A375 (cell line): ENCODE data around the gene GABBR1. TPM values are rescaled to one million over a fixed set of nuclear protein-coding genes. Genes with fewer than 3 reads are reported as not detected.

Experiments used
- small RNA-seq: library from RNA; depleted of rRNA; stranded (forward); fragments of <200 nt; gene quantifications from one replicate; pipeline ENCODE3, GENCODE V24; 2014
- total RNA-seq: library from RNA; depleted of rRNA; stranded (reverse); fragments of >200 nt; shearing (Covaris generic); gene quantifications from 2 replicates; pipeline ENCODE4 v1.2.3, GENCODE V29; 2014; rRNA removed

The GABBR1 gene
- total RNA-seq: 13.4 and 17.6 TPM in 2 replicates

GRCh38 chr6:29632789-29633533, at the start of gene GABBR1:
Gene GABBR1 (minus strand): TSS chr6:29633183. CDS start chr6:29632385, 798 bp downstream.

DNA sequence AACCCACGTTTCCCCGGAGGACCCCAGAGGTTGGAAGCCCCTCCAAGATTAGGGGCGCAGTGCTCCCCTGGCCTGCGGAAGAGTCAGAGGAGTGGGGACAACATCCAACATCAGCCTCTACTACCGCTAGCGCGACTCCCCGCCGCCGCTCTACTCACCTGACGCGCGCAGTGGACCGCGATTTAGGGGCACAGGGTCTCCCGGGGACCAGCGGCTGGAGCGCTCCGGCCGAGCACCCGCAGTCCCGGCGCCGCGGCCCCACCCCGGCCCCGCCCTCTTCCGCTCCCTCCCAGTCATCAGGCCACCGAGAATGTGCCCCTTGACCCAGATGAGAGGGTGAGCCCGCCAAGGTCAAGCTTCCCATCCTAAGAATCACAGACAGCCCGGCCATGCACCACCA, 47.9 kb upstream of the GABBR1 start, which contains the start of gene ZFP57:
Gene ZFP57 (minus strand): TSS at position 249 of the 400 bp plus-strand sequence. CDS start 4,149 bp downstream, outside the sequence.

DNA sequence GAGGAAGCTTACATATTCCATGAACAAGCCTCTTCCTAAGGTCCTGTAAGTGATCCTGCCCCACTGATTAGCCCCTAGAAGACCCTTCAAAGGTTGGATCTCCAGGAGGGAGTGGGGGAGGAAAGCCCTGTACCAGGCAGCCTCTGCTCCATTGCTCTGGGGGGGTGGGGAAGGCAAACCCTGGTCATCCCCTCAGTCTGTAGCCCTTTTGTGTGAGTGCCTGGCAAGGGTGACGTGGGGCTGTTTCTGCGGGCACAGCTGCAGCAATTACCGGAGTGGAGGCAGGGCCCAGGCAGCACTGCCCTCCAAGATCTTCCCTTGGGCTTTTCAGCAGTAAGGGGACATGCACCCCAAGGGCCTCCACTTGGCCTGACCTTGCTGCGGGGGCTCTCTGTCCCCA, 23.8 kb upstream of the GABBR1 start, which contains the start of gene MOG:
Gene MOG (plus strand): TSS at position 295 of the 400 bp plus-strand sequence. CDS start 118 bp downstream, outside the sequence.

GRCh38 chr6:29584821-29585220, 48.2 kb downstream of the GABBR1 start, which contains the start of gene OR2H2:
Gene OR2H2 (plus strand): TSS chr6:29585121. CDS start chr6:29587945, 2,824 bp downstream.

DNA sequence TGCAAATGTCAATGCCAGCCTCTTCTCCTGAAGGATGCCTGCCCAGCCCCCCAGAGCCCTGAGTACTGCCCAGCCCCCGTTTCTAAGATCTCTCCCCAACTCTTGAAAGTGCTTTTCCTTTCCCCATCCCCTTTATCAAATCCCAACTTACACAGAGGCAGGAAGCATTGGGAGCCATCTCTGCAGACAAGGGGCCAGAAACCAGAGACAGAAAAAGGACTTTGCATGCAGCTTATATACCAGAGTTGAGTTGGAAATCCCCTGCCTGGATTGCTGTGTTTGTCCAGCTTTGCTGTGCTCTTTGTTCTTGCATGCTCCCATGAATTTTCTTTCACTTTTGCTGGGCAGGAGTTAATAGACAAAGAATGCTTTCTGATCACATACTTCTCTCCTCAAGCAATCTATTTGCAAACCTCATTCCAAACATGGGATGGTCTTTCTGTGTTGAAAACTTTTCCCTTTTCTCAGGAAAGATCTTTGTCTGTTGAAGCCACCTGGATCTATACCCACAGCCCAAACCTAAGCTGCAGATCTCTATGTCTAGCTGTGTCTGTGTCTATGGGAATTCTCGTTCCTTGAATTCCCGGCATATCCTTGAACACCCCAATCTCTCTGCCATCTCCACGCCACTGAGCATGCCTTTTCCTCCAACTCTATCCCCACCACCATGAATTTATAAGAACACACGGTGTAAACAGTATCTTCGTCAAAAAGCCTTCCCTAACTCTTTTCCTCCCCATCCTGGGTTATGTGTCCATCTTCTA, 73.3 kb downstream of the GABBR1 start, which contains the start of gene UBD:
Gene UBD (minus strand): TSS at position 209 of the 764 bp plus-strand sequence. CDS start 31 bp downstream, at position 178.

Small RNAs within 50 kb of the gene (small RNA-seq; reads per million reads assigned to genes)
- gene SNORD32B (1.3 reads per million, percentile 62 among the genes with 10 or more reads in this experiment), gene SUMO2P1 (not detected), gene TMEM183AP1 (not detected)

Other genes starting within 250 kb of the GABBR1 start
- gene OR12D2, start 237.6 kb downstream of the GABBR1 start, total RNA-seq: not detected in 2 replicates
- gene OR12D1, start 218.3 kb downstream of the GABBR1 start, total RNA-seq: not detected in 2 replicates
- not detected in 2 replicates for gene OR10C1, start 193.9 kb downstream of the GABBR1 start, total RNA-seq
- gene OR11A1, start 176.1 kb downstream of the GABBR1 start, total RNA-seq: not detected in 2 replicates
- not detected in 2 replicates for gene OR2H1, start 176.0 kb downstream of the GABBR1 start, total RNA-seq
- not detected in 2 replicates for gene MAS1L, start 145.2 kb downstream of the GABBR1 start, total RNA-seq
- gene UBD, start 73.5 kb downstream of the GABBR1 start, total RNA-seq: 0.40 and 1.4 TPM in 2 replicates
- not detected in 2 replicates for gene OR2H2, start 48.1 kb downstream of the GABBR1 start, total RNA-seq
- 0.16 TPM in 1 of 2 replicates, not detected in the other for gene MOG, start 23.9 kb upstream of the GABBR1 start, total RNA-seq
- gene ZFP57, start 48.0 kb upstream of the GABBR1 start, total RNA-seq: not detected in 2 replicates
- gene HLA-F, start 90.3 kb upstream of the GABBR1 start, total RNA-seq: 16.2 and 18.7 TPM in 2 replicates
- not detected in 2 replicates for gene HLA-G, start 194.6 kb upstream of the GABBR1 start, total RNA-seq